ENCODE measurements around the gene SRMS. TPM values are rescaled to one million over a fixed set of nuclear protein-coding genes. Genes with fewer than 3 reads are reported as not detected.
A peak's percentile ranks its signal among the peaks of the same experiment; 100 is the strongest.

The SRMS gene
- total and polyA plus RNA-seq, 2 of the 13 experiments (the other 11 are each of a cell fraction or from before 2014, with no cell fraction given): not detected

DNA sequence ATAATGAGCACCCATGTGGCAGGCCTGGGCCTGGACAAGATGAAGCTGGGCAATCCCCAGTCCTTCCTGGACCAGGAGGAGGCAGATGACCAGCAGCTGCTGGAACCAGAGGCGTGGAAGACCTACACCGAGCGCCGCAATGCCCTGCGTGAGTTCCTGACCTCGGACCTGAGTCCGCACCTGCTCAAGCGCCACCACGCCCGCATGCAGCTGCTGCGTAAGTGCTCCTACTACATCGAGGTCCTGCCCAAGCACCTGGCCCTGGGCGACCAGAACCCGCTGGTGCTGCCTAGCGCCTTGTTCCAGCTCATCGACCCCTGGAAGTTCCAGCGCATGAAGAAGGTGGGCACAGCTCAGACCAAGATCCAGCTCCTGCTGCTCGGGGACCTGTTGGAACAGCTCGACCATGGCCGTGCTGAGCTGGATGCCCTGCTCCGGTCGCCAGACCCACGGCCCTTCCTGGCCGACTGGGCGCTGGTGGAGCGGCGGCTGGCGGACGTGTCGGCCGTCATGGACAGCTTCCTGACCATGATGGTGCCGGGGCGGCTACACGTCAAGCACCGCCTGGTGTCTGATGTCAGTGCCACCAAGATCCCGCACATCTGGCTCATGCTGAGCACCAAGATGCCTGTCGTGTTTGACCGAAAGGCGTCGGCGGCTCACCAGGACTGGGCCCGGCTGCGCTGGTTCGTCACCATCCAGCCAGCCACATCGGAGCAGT lies 8.3 kb upstream of the SRMS start (continued):
- no peak for TF ChIP-seq YEATS4 (CRISPR knock-in tag; IDR thresholded peaks at IDR 0.05; ENCODE audit: borderline replicate concordance)
- no peak for TF ChIP-seq BORCS8-MEF2B (CRISPR knock-in tag; IDR thresholded peaks at IDR 0.05)
- TF ChIP-seq, protein P1, sequence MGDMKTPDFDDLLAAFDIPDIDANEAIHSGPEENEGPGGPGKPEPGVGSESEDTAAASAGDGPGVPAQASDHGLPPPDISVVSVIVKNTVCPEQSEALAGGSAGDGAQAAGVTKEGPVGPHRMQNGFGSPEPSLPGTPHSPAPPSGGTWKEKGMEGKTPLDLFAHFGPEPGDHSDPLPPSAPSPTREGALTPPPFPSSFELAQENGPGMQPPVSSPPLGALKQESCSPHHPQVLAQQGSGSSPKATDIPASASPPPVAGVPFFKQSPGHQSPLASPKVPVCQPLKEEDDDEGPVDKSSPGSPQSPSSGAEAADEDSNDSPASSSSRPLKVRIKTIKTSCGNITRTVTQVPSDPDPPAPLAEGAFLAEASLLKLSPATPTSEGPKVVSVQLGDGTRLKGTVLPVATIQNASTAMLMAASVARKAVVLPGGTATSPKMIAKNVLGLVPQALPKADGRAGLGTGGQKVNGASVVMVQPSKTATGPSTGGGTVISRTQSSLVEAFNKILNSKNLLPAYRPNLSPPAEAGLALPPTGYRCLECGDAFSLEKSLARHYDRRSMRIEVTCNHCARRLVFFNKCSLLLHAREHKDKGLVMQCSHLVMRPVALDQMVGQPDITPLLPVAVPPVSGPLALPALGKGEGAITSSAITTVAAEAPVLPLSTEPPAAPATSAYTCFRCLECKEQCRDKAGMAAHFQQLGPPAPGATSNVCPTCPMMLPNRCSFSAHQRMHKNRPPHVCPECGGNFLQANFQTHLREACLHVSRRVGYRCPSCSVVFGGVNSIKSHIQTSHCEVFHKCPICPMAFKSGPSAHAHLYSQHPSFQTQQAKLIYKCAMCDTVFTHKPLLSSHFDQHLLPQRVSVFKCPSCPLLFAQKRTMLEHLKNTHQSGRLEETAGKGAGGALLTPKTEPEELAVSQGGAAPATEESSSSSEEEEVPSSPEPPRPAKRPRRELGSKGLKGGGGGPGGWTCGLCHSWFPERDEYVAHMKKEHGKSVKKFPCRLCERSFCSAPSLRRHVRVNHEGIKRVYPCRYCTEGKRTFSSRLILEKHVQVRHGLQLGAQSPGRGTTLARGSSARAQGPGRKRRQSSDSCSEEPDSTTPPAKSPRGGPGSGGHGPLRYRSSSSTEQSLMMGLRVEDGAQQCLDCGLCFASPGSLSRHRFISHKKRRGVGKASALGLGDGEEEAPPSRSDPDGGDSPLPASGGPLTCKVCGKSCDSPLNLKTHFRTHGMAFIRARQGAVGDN (CRISPR knock-in tag; IDR thresholded peaks at IDR 0.05): peak; percentile 10; the same call in 1 of the 2 replicates
- TF ChIP-seq, protein P2, sequence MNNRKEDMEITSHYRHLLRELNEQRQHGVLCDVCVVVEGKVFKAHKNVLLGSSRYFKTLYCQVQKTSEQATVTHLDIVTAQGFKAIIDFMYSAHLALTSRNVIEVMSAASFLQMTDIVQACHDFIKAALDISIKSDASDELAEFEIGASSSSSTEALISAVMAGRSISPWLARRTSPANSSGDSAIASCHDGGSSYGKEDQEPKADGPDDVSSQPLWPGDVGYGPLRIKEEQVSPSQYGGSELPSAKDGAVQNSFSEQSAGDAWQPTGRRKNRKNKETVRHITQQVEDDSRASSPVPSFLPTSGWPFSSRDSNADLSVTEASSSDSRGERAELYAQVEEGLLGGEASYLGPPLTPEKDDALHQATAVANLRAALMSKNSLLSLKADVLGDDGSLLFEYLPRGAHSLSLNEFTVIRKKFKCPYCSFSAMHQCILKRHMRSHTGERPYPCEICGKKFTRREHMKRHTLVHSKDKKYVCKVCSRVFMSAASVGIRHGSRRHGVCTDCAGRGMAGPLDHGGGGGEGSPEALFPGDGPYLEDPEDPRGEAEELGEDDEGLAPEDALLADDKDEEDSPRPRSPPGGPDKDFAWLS (CRISPR knock-in tag; IDR thresholded peaks at IDR 0.05; ENCODE audit: borderline replicate concordance): no peak
- no peak for TF ChIP-seq DNMT3B (CRISPR knock-in tag; conservative IDR thresholded peaks at IDR 0.05)
